Measurements from ENCODE around the gene TSSK6.

TSSK6 gene

GRCh38 chr19:19538061-19538784 is 22.9 kb upstream of the TSSK6 start, which contains the start of gene CILP2:
Gene CILP2, plus strand, starts transcription at chr19:19538265. Its CDS starts 85 bp downstream, at chr19:19538350.
- peak within 1 kb of the TSS; percentile 32; the same call in 1 of the 2 replicates for H3K4me3 ChIP-seq (ENCODE audit: low read depth, low read length)
- no peak for DNase-seq (ENCODE audit: low read depth, low spot score)
- POLR2A ChIA-PET = no interaction called here
- CTCF ChIA-PET = interaction anchor here (3.5 to 12.9 kb wide), 2 partner anchors 15 to 109 kb away, joined by 29 to 279 read pairs; partner anchors contain the start of gene GMIP
- TF ChIP-seq, protein P1, sequence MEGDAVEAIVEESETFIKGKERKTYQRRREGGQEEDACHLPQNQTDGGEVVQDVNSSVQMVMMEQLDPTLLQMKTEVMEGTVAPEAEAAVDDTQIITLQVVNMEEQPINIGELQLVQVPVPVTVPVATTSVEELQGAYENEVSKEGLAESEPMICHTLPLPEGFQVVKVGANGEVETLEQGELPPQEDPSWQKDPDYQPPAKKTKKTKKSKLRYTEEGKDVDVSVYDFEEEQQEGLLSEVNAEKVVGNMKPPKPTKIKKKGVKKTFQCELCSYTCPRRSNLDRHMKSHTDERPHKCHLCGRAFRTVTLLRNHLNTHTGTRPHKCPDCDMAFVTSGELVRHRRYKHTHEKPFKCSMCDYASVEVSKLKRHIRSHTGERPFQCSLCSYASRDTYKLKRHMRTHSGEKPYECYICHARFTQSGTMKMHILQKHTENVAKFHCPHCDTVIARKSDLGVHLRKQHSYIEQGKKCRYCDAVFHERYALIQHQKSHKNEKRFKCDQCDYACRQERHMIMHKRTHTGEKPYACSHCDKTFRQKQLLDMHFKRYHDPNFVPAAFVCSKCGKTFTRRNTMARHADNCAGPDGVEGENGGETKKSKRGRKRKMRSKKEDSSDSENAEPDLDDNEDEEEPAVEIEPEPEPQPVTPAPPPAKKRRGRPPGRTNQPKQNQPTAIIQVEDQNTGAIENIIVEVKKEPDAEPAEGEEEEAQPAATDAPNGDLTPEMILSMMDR (IDR thresholded peaks at IDR 0.05; ENCODE audit: insufficient read depth, low read length, missing control alignments) = no peak

GRCh38 chr19:19537075-19538048 is 22.0 kb upstream of the TSSK6 start:
- CTCF ChIA-PET = interaction anchor here (2.8 to 12.9 kb wide), 2 partner anchors 17 to 110 kb away, joined by 8 to 279 read pairs; partner anchors contain the start of gene GMIP
- POLR2A ChIA-PET = no interaction called here
- TF ChIP-seq, protein P1 (IDR thresholded peaks at IDR 0.05; ENCODE audit: insufficient read depth, low read length, missing control alignments) = no peak
- no peak for DNase-seq (ENCODE audit: low read depth, low spot score)
- H3K4me3 ChIP-seq (ENCODE audit: low read depth, low read length) = no peak overlapping the region

DNA sequence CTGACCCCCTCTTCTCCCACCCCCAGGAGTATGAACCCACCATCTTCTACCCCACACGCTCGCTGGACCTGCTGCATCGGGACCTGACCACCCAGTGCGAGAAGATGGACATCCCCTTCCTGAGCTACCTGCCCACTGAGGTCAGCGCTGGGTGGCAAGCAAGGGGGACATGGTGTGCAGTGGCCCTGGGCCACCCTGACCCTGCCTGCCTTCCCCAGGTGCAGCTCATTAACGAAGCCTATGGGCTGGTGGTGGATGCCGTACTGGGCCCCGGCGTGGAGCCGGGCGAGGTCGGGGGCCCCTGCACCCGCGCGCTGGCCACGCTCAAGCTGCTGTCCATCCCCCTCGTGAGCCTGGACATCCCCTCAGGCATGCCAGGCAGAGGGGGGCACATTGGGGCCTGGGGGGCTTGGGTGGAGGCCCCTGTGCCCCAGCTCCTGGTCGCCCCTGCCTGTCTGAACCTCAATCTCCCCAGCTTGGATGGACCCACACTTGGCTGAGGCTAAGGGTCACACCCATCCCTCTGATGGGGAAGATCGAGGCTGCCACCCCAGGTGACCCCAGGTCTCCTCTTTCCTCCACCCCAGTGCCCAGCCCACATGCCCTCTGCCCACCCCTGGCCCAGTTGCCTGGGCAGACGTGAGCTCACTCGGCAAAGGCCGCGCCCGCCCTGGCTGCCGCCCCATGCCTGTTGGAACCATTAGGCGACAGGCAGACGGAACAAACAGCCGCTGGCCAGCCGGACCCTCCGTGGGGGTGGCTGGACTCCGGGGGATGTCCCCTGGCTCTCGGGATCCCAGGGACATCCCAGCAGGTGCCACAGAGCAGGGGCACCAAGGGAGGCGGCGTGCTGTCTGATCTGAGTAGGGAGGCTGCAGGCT is 20.2 kb upstream of the TSSK6 start:
- no peak overlapping the region for H3K4me3 ChIP-seq (ENCODE audit: low read depth, low read length)
- TF ChIP-seq, protein P1 (IDR thresholded peaks at IDR 0.05; ENCODE audit: insufficient read depth, low read length, missing control alignments) = no peak
- no peak for DNase-seq (ENCODE audit: low read depth, low spot score)
- CTCF ChIA-PET = interaction anchor here (0.9 to 12.9 kb wide), 5 partner anchors 17 to 112 kb away, joined by 3 to 279 read pairs (median 4); partner anchors contain the start of gene GMIP
- POLR2A ChIA-PET = no interaction called here

- no peak overlapping the region for H3K4me3 ChIP-seq (ENCODE audit: low read depth, low read length)
- CTCF ChIA-PET = interaction anchor here (0.9 to 12.9 kb wide), 4 partner anchors 20 to 113 kb away, joined by 3 to 279 read pairs (median 6); partner anchors contain the start of gene GMIP
- POLR2A ChIA-PET = no interaction called here
- TF ChIP-seq, protein P1 (IDR thresholded peaks at IDR 0.05; ENCODE audit: insufficient read depth, low read length, missing control alignments) = no peak
- no peak for DNase-seq (ENCODE audit: low read depth, low spot score)
These were observed 19.4 kb upstream of the TSSK6 start for GRCh38 chr19:19534556-19535265.

DNA sequence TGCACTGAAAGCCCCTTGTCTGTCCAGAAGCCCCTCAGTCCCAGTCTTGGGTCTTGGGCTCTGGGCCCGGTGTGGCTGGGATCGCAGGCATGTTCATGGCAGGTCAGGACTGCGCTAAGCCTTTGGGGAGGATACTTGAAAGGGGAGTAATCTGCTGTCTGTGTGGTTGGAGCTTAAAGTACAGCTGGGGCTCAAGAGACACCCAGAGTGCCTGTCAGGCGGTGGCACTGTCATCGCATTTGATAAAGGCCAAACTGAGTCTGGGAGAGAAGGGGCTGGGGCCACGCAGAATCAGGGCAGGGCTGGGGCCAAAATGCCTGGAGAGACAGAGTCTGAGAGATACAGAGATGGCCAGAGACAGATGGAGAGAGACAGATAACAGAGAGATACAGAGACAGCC is 18.5 kb upstream of the TSSK6 start:
- no peak for DNase-seq (ENCODE audit: low read depth, low spot score)
- POLR2A ChIA-PET = no interaction called here
- H3K4me3 ChIP-seq (ENCODE audit: low read depth, low read length) = no peak overlapping the region
- CTCF ChIA-PET = interaction anchor here (2.8 to 12.9 kb wide), 4 partner anchors 18 to 426 kb away, joined by 17 to 279 read pairs (median 80); partner anchors contain the start of gene GMIP
- TF ChIP-seq, protein P1 (IDR thresholded peaks at IDR 0.05; ENCODE audit: insufficient read depth, low read length, missing control alignments) = no peak

Measured in AG04449 (cell line).